ENCODE results near the gene SLC35B2. TPM values are rescaled to one million over a fixed set of nuclear protein-coding genes. Genes with fewer than 3 reads are reported as not detected.

SLC35B2 gene
- total RNA-seq, 4 donors from 2014 or later: 9.7 to 34.4 (median 21.2) TPM

DNA sequence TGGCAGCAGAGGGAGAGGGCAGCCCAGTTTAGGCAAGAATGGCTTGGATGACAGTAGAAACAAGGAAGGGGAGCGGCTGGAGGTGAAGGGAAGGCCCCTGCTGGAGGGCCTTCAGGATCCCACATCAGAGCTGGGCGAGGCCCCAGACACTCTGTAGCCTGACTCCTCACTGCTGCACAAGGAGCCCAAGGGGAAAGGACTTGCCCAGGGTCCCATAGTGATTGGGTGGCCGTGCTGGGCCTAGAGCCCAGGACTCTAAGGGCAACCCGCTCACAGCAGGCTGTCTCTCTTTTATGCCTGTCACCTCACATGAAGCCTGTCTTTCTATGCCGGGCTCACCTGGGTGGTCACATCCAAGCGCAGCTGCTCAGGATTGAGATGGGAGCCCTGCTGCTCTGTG is 46.5 kb upstream of the SLC35B2 start:
- intact Hi-C loops (cut with DNase I): no loop called here
- no peak for DNase-seq
- TF ChIP-seq, protein P1, sequence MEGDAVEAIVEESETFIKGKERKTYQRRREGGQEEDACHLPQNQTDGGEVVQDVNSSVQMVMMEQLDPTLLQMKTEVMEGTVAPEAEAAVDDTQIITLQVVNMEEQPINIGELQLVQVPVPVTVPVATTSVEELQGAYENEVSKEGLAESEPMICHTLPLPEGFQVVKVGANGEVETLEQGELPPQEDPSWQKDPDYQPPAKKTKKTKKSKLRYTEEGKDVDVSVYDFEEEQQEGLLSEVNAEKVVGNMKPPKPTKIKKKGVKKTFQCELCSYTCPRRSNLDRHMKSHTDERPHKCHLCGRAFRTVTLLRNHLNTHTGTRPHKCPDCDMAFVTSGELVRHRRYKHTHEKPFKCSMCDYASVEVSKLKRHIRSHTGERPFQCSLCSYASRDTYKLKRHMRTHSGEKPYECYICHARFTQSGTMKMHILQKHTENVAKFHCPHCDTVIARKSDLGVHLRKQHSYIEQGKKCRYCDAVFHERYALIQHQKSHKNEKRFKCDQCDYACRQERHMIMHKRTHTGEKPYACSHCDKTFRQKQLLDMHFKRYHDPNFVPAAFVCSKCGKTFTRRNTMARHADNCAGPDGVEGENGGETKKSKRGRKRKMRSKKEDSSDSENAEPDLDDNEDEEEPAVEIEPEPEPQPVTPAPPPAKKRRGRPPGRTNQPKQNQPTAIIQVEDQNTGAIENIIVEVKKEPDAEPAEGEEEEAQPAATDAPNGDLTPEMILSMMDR (IDR thresholded peaks at IDR 0.05): no peak
- TF ChIP-seq POLR2A (IDR thresholded peaks at IDR 0.05): no peak

DNA sequence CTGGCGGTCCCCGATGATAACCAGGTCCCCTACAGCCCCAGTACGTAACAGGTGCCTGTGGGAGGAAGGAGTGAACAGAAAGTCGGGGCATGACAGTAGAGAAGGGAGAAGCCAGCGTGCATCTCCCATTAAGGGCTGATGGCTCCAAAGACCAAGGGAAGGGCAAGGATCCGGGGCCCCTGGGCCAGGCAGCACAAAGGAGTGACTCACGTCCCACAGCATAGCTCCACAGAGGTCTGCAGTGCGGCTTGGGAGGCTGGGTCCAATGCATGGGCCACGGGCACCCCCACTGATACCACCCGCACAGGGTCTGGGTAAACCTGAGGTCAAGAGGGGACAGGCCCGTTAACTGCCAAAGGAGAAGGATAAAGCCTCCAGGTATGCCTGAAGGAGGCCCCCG is 45.5 kb upstream of the SLC35B2 start:
- peaks cover 42 to 79% (median 55%) of the 10 kb centered on the region in 3 donors for H3K36me3 ChIP-seq
- DNase-seq: no peak
- intact Hi-C loops (cut with DNase I): no loop called here
- WGBS, 2 donors: 88 to 93% methylated on average over 9 to 11 of the region's 12 CpGs
- TF ChIP-seq, protein P1 (IDR thresholded peaks at IDR 0.05): no peak
- no peak for TF ChIP-seq POLR2A (IDR thresholded peaks at IDR 0.05)
- no peak overlapping the region for H3K27ac ChIP-seq
- no peak overlapping the region for H3K4me3 ChIP-seq
- H3K9me3 ChIP-seq: no peaks in the 10 kb centered on the region
- H3K27me3 ChIP-seq: peaks cover 0 to 7% (median 0%) of the 10 kb centered on the region in 4 donors
- peaks cover 0 to 5% (median 2%) of the 10 kb centered on the region in 3 donors for H3K4me1 ChIP-seq

More for the DNA sequence above, 46.5 kb upstream of the SLC35B2 start:
- Histone ChIP-seq H3K4me1 (no peaks in the 10 kb centered on the region), H3K4me3 (no peak overlapping the region), H3K36me3 (peaks cover 42 to 89% (median 55%) of the 10 kb centered on the region in 3 donors), H3K27me3 (no peaks in the 10 kb centered on the region), H3K9me3 (no peaks in the 10 kb centered on the region), H3K27ac (no peak overlapping the region)
- 85 to 95% methylated on average over 2 to 3 of the region's 6 CpGs for WGBS, 2 donors

DNA sequence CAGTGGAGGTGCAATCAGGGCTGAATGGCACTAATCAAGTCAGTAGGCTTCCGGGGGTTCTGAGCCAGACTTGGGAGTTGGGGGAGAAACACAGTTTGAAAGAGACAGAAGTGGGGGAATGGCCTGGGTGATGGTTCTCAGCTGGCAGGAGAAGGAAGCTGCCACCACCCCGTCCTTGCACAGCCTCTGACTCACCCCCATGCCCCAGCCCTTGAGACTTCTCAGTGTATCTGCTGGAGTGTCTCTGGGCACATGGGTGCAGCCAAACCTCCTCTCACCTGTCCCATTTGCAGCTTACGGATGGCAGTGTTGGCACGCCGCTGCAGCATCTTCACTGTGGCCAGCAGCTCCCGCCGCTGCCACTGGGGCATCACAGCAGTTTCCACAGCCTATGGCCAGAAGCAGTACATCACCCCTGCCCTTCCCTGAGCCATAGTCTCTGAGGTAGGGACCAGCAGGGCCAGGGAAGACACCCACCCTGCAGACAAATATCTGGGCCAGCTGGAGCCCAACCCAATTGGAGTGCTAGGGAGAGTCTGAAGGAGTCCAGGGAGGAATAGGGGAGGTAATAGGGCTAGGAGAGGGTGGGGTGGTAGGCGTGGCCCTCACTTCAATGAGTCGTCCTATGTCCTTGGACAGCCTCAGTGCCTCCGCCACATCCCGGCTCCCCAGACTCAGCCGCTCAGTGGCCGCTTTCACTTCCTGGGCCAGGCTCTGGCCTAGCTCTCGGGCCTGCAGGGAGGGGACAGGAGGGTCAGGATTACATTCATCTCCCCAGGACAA is 44.6 kb upstream of the SLC35B2 start:
- TF ChIP-seq, protein P1 (IDR thresholded peaks at IDR 0.05): no peak
- no peak for TF ChIP-seq POLR2A (IDR thresholded peaks at IDR 0.05)
- Histone ChIP-seq H3K4me1 (peaks cover 5 to 14% (median 10%) of the 10 kb centered on the region in 3 donors), H3K27me3 (peaks cover 0 to 16% (median 3%) of the 10 kb centered on the region in 4 donors), H3K27ac (no peak overlapping the region), H3K4me3 (no peak overlapping the region), H3K9me3 (no peaks in the 10 kb centered on the region), H3K36me3 (peaks cover 36 to 71% (median 48%) of the 10 kb centered on the region in 3 donors)
- 80 to 87% methylated on average over 9 of the region's 14 CpGs for WGBS, 2 donors
- intact Hi-C loops (cut with DNase I): no loop called here
- no peak for DNase-seq

DNA sequence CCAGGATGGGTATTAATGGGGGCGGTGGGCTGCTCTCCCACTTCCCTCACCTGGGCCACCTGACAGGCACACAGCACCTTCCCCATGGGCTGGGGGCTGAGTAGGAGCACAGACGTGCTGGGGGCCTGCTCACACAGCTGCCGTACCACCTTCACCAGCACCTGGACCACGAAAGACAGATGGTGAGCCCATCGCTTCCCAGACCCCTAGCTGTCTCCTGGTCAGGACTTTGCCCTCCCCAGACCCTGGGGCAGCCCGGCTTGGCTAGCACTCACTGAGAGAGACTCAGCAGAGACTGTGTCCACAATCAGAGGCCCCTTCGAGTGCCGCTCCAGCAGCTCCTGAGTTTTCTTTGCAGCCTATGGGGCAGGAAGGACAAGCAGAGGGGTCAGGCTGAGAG is 43.8 kb upstream of the SLC35B2 start:
- Histone ChIP-seq H3K4me3 (no peak overlapping the region), H3K27me3 (peaks cover 0 to 25% (median 3%) of the 10 kb centered on the region in 4 donors), H3K9me3 (no peaks in the 10 kb centered on the region), H3K27ac (no peak overlapping the region), H3K4me1 (peaks cover 7 to 16% (median 11%) of the 10 kb centered on the region in 3 donors), H3K36me3 (peaks cover 31 to 62% (median 46%) of the 10 kb centered on the region in 3 donors)
- WGBS, 2 donors: 81 to 91% methylated on average over 4 to 6 of the region's 8 CpGs
- no peak for DNase-seq
- intact Hi-C loops (cut with DNase I): no loop called here
- no peak for TF ChIP-seq POLR2A (IDR thresholded peaks at IDR 0.05)
- TF ChIP-seq, protein P1 (IDR thresholded peaks at IDR 0.05): no peak

DNA sequence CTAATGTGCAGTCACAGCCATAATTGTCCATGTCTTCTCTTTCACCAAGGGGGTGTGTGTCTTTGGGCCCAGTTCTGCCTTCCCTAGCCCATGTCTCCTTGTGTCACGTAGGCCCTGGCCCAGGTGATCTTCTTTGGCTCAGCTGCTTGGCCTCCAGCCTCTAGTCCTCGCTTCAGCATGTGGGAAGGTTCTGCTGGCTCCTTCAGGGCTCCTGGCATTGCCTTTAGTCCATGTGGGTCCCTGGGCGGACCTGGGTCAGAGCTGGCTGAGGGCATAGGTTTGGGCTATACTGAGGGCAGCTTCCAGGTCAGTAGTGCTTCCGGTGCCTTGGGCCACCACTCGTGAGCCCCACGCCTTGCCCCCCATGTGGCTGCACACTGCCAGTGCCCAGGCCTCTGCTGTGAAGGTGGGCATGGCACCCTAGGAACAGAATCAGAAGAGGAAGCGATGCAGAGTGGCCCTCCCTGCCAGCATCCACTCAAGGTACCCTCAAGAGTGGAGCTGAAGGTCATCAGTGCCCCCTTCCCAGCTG is 43.0 kb upstream of the SLC35B2 start:
- intact Hi-C loops (cut with DNase I): no loop called here
- H3K36me3 ChIP-seq: peaks cover 26 to 54% (median 41%) of the 10 kb centered on the region in 3 donors
- no peak for DNase-seq
- no peaks in the 10 kb centered on the region for H3K9me3 ChIP-seq
- no peak overlapping the region for H3K4me3 ChIP-seq
- WGBS, 2 donors: 81 to 100% methylated on average over 1 to 3 of the region's 7 CpGs
- TF ChIP-seq POLR2A (IDR thresholded peaks at IDR 0.05): no peak
- TF ChIP-seq, protein P1 (IDR thresholded peaks at IDR 0.05): no peak
- peaks cover 7 to 16% (median 11%) of the 10 kb centered on the region in 3 donors for H3K4me1 ChIP-seq
- H3K27me3 ChIP-seq: peaks cover 0 to 32% (median 3%) of the 10 kb centered on the region in 4 donors
- H3K27ac ChIP-seq: no peak overlapping the region

Data from esophagus squamous epithelium (tissue), 5 donors.